Activated T-cell treated with anti-CD3 and anti-CD28 coated beads, Interleukin-2, amount 50 U/mL, for 72 hours (primary cell): ENCODE data around the gene DDIT4L. TPM values are rescaled to one million over a fixed set of nuclear protein-coding genes. Genes with fewer than 3 reads are reported as not detected.

Experiments used
- ATAC-seq, 2 donors: fragments of 150-1000 bp; cut with Tn5 transposase; replicated peaks in 1 of 2; 2 replicates each; pipeline ENCODE4 v1.10.0; 2021; ENCODE audit warnings: moderate library complexity in 2 of 2, mild to moderate bottlenecking in 1 of 2
- DNase-seq, 2 donors: peaks; one replicate each; pipeline ENCODE4 v3.0.0; 2021 to 2022; ENCODE audit warnings: mixed read lengths in 1 of 2
- H3K27ac Mint-ChIP-seq: one replicate; pipeline ENCODE4 v1.8.0; 2022; ENCODE audit warnings: mild to moderate bottlenecking, moderate library complexity, mixed read lengths
- H3K27me3 Mint-ChIP-seq: one replicate; pipeline ENCODE4 v1.8.0; 2022; ENCODE audit warnings: low read depth, mixed read lengths
- H3K36me3 Mint-ChIP-seq, 2 donors: one replicate each; pipeline ENCODE4 v1.8.0; 2022; ENCODE audit warnings: mixed read lengths in 2 of 2, mild to moderate bottlenecking in 1 of 2; ENCODE audit not compliant: insufficient read depth in 2 of 2
- H3K4me1 Mint-ChIP-seq: one replicate; pipeline ENCODE4 v1.8.0; 2022; ENCODE audit warnings: low read depth, mixed read lengths
- H3K4me3 Mint-ChIP-seq, 2 donors: one replicate each; pipeline ENCODE4 v1.8.0; 2022; ENCODE audit warnings: mild to moderate bottlenecking in 2 of 2, mixed read lengths in 2 of 2, moderate library complexity in 2 of 2
- H3K9me3 Mint-ChIP-seq, 2 donors: one replicate each; pipeline ENCODE4 v1.8.0; 2022; ENCODE audit warnings: mixed read lengths in 2 of 2
- total RNA-seq, 2 donors: library from RNA; stranded (reverse); gene quantifications; one replicate each; pipeline ENCODE4 v1.2.3, GENCODE V29; 2022

DDIT4L gene
- total RNA-seq, 2 donors from 2014 or later = 0.72 to 0.90 TPM

DNA sequence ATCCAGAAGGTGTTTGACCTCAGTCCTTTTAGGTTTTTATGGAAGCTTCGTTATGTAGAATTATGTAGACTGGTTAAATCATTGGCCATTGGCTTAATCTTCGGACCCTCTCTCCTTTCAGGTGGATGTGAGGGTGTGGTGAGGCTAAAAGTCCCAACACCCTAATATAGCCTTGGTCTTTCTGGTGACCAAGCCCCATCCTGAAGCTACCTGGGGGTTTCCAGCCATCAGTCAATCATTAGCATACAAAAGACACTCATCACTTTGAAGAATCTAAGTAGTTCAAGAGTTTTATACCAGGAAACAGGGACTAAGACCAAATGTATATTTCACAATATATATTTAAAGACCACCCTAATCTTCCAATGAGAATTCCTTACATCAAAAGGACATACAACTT lies 5.5 kb downstream of the DDIT4L start:
- Mint-ChIP-seq H3K4me1 (peaks cover 9% of the 10 kb centered on the region), H3K4me3 (no peak overlapping the region), H3K36me3 (no peaks in the 10 kb centered on the region), H3K27ac (no peak overlapping the region), H3K9me3 (no peaks in the 10 kb centered on the region), H3K27me3 (peaks cover 44% of the 10 kb centered on the region)
- DNase-seq = no peak
- no peak for ATAC-seq

GRCh38 chr4:100177855-100178254 lies 12.4 kb downstream of the DDIT4L start:
- Mint-ChIP-seq H3K36me3 (no peaks in the 10 kb centered on the region), H3K27me3 (no peaks in the 10 kb centered on the region), H3K27ac (no peak overlapping the region), H3K4me3 (no peak overlapping the region), H3K4me1 (no peaks in the 10 kb centered on the region), H3K9me3 (no peaks in the 10 kb centered on the region)
- ATAC-seq (no peak), DNase-seq (no peak)

DNA sequence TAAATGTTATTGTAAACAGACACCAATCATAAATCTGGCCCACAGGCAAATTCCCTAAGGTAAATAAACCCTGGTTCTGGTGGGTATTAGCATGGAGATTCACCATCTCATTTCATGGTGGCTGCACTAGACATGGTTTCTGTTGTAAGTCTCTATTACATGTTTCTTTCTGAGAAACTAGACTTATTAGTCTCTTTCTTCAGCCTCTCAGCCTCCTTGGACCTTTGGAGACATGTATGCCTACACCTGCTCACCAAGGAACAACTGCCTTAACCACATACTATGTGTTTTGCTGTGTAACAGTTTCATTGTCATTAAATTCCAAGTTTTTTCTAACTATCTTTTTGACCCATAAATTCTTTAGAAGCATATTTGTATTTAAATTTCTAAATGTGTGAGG lies 13.1 kb downstream of the DDIT4L start:
- no peak for DNase-seq
- ATAC-seq = no peak
- Mint-ChIP-seq H3K4me3 (no peak overlapping the region), H3K4me1 (no peaks in the 10 kb centered on the region), H3K9me3 (no peaks in the 10 kb centered on the region), H3K27ac (peak overlapping the region; percentile 46), H3K27me3 (no peaks in the 10 kb centered on the region), H3K36me3 (no peaks in the 10 kb centered on the region)

- Mint-ChIP-seq H3K9me3 (no peaks in the 10 kb centered on the region), H3K27ac (no peak overlapping the region), H3K4me3 (no peak overlapping the region), H3K4me1 (no peaks in the 10 kb centered on the region), H3K27me3 (no peaks in the 10 kb centered on the region), H3K36me3 (no peaks in the 10 kb centered on the region)
- peak in 1 of 2 donors; percentile 70 for ATAC-seq
- no peak for DNase-seq
These were observed 14.4 kb downstream of the DDIT4L start for GRCh38 chr4:100175858-100176257.

GRCh38 chr4:100174985-100175383 lies 15.3 kb downstream of the DDIT4L start:
- DNase-seq (no peak), ATAC-seq (no peak)
- no peaks in the 10 kb centered on the region for H3K27me3 Mint-ChIP-seq
- no peaks in the 10 kb centered on the region for H3K4me1 Mint-ChIP-seq
- H3K36me3 Mint-ChIP-seq = no peaks in the 10 kb centered on the region
- no peaks in the 10 kb centered on the region for H3K9me3 Mint-ChIP-seq
- H3K4me3 Mint-ChIP-seq = no peak overlapping the region
- no peak overlapping the region for H3K27ac Mint-ChIP-seq

DNA sequence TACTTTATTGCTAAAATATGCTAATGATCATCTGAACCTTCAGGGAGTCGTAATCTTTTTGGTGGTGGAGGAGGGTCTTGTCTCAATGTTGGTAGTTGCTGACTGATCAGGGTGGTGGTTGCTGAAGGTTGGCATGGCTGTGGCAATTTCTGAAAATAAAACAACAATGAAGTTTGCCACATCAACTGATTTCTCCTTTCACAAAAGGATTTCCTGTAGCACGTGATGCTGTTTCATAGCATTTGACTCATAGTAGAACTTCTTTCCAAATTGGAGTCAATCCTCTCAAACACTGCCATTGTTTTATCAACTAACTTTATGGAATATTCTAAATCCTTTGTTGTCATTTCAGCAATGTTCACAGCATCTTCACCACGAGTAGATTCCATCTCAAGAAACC lies 19.3 kb downstream of the DDIT4L start:
- no peak overlapping the region for H3K27ac Mint-ChIP-seq
- DNase-seq = no peak
- H3K36me3 Mint-ChIP-seq = no peaks in the 10 kb centered on the region
- H3K27me3 Mint-ChIP-seq = no peaks in the 10 kb centered on the region
- ATAC-seq = no peak
- H3K4me1 Mint-ChIP-seq = peaks cover 4% of the 10 kb centered on the region
- H3K4me3 Mint-ChIP-seq = no peak overlapping the region
- H3K9me3 Mint-ChIP-seq = no peaks in the 10 kb centered on the region

DNA sequence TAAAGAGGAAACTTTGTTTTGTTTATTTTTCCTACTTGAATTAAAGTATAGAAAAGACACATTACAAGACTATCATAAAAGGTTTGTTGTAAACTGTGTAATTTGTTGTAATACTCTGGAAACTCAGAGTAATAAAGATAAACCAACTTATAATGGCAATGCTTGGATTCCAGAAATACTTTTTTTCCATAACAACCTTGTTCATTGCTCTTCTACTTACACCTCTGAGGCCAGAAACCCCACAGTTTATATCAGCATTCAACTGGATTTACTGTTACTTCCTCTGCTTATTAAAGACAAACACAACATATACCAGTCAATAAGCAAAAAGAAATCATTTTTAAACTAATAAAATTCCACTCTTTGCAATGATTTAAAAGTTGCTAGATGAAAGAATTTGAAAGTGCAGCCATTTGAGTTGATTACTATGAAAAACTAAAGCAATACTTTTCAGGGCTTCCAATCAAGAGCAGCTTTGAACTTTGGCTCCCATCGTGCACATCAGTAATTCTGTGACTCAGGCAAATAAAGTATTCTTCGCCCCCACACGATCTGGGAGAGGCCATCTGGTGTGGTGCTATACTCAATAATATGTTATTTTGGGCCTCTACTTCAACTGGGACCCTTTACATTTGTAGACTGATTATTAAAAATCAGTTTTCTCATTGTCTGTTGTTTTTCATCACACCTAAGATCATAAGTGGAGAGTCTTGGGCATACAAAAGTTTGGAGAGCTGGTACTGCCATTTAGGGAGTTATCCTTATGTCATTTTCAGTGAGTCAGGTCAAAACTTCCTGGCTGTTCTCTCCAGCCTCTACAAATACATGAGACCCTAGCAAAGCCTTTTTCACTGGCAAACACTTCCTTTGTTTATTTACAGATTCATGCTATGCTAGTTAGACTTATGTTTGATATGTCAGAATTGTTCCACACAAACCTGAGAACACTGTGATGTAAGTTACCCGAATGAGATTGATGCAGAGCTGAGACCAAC lies 20.5 kb downstream of the DDIT4L start:
- H3K36me3 Mint-ChIP-seq = no peaks in the 10 kb centered on the region
- no peak overlapping the region for H3K27ac Mint-ChIP-seq
- H3K4me1 Mint-ChIP-seq = peaks cover 8% of the 10 kb centered on the region
- H3K4me3 Mint-ChIP-seq = no peak overlapping the region
- H3K27me3 Mint-ChIP-seq = no peaks in the 10 kb centered on the region
- DNase-seq (no peak), ATAC-seq (no peak)
- H3K9me3 Mint-ChIP-seq = no peaks in the 10 kb centered on the region

DNA sequence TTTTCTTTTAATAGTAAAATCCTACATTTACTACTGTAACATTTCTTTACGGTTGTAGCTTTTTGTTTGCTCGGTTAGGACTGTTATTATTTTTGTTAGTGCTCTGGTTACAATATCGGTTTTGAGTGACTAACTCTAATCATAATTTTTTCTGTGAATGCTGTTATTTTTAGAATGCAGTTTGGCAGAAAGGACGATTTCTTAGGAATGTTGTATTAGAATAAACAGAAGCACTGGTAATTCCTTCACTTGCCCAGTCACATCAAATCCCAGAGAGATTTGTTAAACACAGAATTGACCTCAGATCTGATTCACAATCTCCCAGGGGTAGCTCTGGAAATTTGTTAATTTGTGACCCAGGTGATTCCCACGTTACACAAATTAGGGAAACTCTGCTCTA lies 21.7 kb downstream of the DDIT4L start:
- Mint-ChIP-seq H3K27ac (no peak overlapping the region), H3K27me3 (no peaks in the 10 kb centered on the region), H3K4me1 (peaks cover 8% of the 10 kb centered on the region), H3K4me3 (no peak overlapping the region), H3K36me3 (no peaks in the 10 kb centered on the region), H3K9me3 (no peaks in the 10 kb centered on the region)
- no peak for DNase-seq
- ATAC-seq = no peak

GRCh38 chr4:100166297-100167039 lies 23.8 kb downstream of the DDIT4L start:
- H3K4me1 Mint-ChIP-seq = peaks cover 8% of the 10 kb centered on the region
- no peaks in the 10 kb centered on the region for H3K27me3 Mint-ChIP-seq
- H3K9me3 Mint-ChIP-seq = peaks cover 1 to 3% of the 10 kb centered on the region in 2 donors
- ATAC-seq (no peak), DNase-seq (no peak)
- H3K27ac Mint-ChIP-seq = no peak overlapping the region
- H3K4me3 Mint-ChIP-seq = no peak overlapping the region
- no peaks in the 10 kb centered on the region for H3K36me3 Mint-ChIP-seq

DNA sequence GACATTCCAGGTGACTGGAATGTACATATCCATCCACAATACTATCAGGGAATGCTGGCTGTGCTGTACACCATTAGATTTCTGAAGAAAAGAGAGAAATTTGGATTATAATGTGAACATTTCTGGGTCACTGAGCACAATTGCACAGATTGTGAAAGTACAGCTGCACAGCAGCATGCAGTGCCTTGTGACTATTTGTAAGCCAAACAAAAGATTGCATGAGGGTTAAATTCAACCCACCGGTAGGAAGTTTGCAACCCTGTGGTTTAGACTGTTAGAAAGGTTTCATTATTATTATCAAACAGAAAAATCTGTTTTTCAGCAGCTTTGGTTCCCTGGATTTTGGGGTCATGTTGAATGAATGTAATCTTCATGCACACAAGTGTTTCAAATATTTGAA lies 24.5 kb downstream of the DDIT4L start:
- Mint-ChIP-seq H3K27me3 (no peaks in the 10 kb centered on the region), H3K9me3 (peaks cover 1 to 3% of the 10 kb centered on the region in 2 donors), H3K36me3 (no peaks in the 10 kb centered on the region), H3K4me3 (no peak overlapping the region), H3K27ac (no peak overlapping the region), H3K4me1 (peaks cover 8% of the 10 kb centered on the region)
- ATAC-seq (peak; percentile 41 to 49), DNase-seq (no peak)

DNA sequence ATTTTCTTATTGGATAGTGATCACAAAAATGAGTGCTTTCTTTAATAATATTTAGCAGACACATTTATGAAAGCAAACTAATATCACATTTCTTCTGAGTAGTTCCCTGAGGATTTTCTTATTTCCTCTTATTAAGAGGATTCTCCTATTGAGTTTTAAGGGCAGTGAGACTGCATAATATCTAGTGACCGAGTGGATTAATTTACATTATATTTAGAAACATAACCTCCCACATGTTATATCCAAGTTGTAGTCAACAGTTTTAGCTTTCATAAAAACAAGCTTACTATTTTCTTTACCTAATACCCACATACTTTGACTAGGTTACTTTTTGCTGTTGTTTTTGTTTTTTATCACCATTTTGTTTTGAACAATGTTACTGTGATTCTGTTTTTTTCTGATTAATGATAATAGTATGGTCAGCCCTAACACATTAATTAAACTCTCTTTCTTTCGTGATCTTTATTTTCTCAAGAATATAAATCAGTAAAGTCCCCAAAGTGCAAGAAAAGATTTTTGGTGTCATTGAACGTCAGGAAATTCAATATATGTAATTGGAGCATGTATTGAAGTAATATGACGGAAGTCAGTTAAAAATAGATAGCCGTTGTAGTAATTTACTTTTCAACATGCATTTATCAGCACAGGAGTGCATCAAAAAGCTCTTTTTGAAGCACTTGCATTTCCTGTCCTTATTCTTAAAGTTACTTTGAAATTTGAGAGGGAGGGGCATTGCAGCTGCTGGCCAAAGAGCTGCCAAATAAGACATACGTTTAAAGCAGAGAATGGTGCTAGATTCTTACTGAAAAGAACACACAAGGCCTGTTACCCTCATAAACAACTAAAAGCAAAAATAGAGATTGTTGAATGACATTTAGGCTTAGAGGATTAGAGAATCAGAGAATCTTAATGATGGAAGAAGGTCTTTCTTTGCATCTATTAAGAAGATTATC lies 25.2 kb downstream of the DDIT4L start:
- H3K9me3 Mint-ChIP-seq = peaks cover 1 to 6% of the 10 kb centered on the region in 2 donors
- ATAC-seq = no peak
- no peaks in the 10 kb centered on the region for H3K36me3 Mint-ChIP-seq
- no peak overlapping the region for H3K27ac Mint-ChIP-seq
- peaks cover 6% of the 10 kb centered on the region for H3K27me3 Mint-ChIP-seq
- DNase-seq = no peak
- peaks cover 8% of the 10 kb centered on the region for H3K4me1 Mint-ChIP-seq
- H3K4me3 Mint-ChIP-seq = no peak overlapping the region

DNA sequence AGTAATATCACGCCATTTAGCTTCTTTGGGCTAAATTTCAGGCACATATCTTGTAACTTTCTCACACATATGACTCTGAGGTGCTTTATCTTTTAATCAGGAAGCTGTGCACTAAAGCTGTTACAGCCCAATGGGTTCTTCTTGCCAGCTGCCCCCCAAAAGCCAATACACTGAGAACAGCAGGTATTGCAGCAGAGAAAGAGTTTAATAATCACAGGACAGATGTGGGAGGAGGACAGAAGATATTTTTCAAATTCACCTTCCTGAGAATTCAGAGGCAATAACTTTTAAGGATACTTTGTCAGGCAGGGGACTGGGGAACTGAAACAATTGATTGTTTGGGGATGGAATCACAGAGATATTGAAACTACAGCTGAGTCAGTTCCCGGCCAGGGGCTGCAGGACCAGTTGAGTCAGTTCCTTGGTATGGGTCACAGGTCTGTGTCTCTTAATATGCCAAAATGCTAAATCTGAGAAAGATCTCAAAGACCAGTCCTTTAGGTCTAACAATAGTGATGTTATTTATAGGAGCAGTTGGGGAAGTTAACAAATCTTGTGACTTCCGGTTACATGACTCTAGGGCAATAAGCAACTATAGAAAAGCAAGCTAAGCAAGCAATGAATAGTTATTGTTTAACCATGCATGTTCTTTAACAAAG lies 28.1 kb downstream of the DDIT4L start:
- Mint-ChIP-seq H3K36me3 (no peaks in the 10 kb centered on the region), H3K9me3 (peaks cover 1 to 6% of the 10 kb centered on the region in 2 donors), H3K27me3 (peaks cover 15% of the 10 kb centered on the region), H3K4me1 (peaks cover 8% of the 10 kb centered on the region), H3K4me3 (no peak overlapping the region), H3K27ac (no peak overlapping the region)
- ATAC-seq = peak in 1 of 2 donors; percentile 48
- no peak for DNase-seq
